ENCODE measurements around the gene RANBP17.

The RANBP17 gene

GRCh38 chr5:171115519-171115918 is 253.7 kb downstream of the RANBP17 start:
- no peak for FAIRE-seq
- no peak for TF ChIP-seq CTCF (IDR thresholded peaks at IDR 0.05; ENCODE audit: insufficient read depth, missing control alignments)
- no peak for DNase-seq (ENCODE audit: insufficient read length, low spot score)

- TF ChIP-seq CTCF (IDR thresholded peaks at IDR 0.05; ENCODE audit: insufficient read depth, missing control alignments), result no peak
- DNase-seq (ENCODE audit: insufficient read length, low spot score), result no peak
- FAIRE-seq, result no peak
These were observed 254.9 kb downstream of the RANBP17 start for GRCh38 chr5:171116719-171117118.

- FAIRE-seq, result no peak
- TF ChIP-seq CTCF (IDR thresholded peaks at IDR 0.05; ENCODE audit: insufficient read depth, missing control alignments), result no peak
- DNase-seq (ENCODE audit: insufficient read length, low spot score), result no peak
These were observed 259.3 kb downstream of the RANBP17 start for GRCh38 chr5:171120986-171121622.

- FAIRE-seq (no peak), DNase-seq (ENCODE audit: insufficient read length, low spot score) (no peak)
- TF ChIP-seq CTCF (IDR thresholded peaks at IDR 0.05; ENCODE audit: insufficient read depth, missing control alignments), result no peak
These were observed 259.8 kb downstream of the RANBP17 start for GRCh38 chr5:171121638-171122037.

- no peak for TF ChIP-seq CTCF (IDR thresholded peaks at IDR 0.05; ENCODE audit: insufficient read depth, missing control alignments)
- DNase-seq (ENCODE audit: insufficient read length, low spot score) (no peak), FAIRE-seq (no peak)
These were observed 260.6 kb downstream of the RANBP17 start for GRCh38 chr5:171122372-171122771.

- DNase-seq (ENCODE audit: insufficient read length, low spot score) (no peak), FAIRE-seq (no peak)
- TF ChIP-seq CTCF (IDR thresholded peaks at IDR 0.05; ENCODE audit: insufficient read depth, missing control alignments), result no peak
These were observed 261.6 kb downstream of the RANBP17 start for GRCh38 chr5:171123417-171123816.

- FAIRE-seq (no peak), DNase-seq (ENCODE audit: insufficient read length, low spot score) (no peak)
- no peak for TF ChIP-seq CTCF (IDR thresholded peaks at IDR 0.05; ENCODE audit: insufficient read depth, missing control alignments)
These were observed 265.5 kb downstream of the RANBP17 start for GRCh38 chr5:171127314-171127713.
